ENCODE results near the gene ING5.
A peak's percentile ranks its signal among the peaks of the same experiment; 100 is the strongest.
"Not testable (repeated sequence)": the region's sequence is repeated elsewhere in the genome, so short reads cannot be mapped to it uniquely, and the experiment has no call there.

The ING5 gene

DNA sequence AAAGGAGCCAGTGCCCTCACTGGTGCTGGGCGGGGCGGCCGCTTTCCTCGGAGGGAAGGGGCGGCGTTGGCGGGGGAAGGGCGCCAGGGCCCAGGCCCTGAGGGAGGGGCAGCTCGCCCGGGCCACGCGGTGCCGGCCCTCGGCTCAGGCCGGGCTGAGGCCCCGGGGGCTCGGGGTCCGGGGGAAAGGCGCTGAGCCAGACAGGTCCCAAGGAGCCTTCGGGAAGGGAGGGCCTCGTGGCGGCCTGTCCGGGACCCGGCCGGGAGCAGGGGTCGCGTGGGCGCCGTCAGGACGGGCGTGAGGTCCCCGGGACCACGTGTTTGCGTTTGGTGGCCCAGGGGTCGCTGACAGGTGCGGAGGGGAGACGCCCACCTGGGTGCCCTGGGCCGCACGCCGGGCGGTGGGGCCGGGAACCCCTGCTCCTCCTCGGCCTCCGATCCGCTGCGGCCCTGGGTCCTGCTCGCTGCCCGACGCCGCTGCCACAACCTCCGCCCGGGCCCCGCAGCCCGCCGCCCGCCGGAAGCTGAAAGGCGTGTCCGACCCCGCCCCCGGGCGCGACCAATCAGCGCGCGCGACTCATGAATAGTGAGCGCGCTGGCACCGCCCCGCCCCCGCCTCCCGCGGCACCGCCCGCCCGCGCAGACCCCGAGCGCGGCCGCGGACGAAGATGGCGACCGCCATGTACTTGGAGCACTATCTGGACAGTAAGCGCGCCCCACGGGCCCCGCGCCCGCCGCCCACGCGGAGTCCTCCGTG is at the start of gene ING5:
ING5 (plus strand) TSS at position 641 of the 756 bp plus-strand sequence; CDS start at position 668, 27 bp downstream.
- peak; percentile 71 for DNase-seq

DNA sequence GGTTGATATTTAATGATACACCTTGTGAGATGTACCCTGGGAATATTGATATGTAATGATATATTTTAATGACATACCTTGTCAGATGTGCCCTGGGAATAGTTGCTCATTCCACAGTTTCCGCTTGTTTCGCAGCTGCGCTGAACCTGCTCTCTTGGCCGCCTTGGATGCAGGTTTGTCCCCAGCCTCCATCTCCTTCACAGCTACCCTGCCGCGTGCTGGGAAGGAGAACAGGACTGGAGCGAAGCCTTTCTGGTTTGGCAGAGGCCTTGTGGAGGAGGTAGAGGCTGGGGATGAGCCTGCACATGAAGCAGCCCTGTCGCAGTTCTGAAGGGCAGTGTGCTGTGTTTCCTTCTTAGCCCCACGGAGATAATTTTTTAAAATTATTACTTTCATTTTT is 49.7 kb upstream of the ING5 start:
- no peak for DNase-seq

DNA sequence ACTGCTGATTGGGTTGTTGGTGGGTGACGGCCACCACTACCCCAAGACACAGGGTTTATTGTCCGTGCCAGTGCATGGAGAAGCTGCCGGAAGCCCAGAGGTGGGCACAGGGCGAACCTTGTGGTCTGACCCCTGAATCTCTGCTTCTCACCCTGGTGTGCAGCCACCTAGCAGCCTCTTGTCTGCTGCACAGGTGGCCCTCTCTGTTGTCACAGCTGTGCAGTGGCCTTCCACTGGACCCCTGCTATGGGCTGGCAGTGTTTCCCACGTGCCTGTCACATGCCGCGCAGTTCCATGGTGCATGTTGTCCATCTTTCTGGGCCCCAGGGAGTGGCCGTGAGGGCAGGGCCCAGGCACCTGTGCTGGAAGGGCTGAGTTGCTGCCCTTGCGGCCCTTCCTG is 49.1 kb upstream of the ING5 start:
- no peak for DNase-seq

DNA sequence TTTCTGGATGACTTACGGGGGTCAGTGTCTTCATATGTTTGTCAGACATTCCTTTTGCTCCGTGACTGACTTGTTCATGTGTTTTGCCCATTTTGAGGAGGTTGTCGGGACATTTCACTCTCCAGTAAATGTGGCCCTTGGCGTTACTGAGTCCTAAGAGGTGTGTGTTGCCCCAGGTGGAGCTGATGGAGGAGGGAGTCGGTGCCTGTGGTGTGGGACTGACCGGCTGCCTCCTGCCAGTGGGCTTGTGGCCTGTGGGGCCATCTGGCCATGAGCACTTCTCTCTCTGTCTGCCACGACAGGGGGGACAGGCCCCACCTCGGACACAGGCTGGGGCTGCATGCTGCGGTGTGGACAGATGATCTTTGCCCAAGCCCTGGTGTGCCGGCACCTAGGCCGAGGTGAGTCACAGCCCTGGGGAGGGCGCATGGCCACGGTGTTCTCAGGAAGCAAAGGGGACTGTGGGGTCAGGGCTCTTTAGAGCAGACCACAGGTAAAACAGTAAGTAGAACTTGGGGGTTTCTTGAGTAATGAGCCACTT is 48.6 kb upstream of the ING5 start:
- DNase-seq = no peak

DNA sequence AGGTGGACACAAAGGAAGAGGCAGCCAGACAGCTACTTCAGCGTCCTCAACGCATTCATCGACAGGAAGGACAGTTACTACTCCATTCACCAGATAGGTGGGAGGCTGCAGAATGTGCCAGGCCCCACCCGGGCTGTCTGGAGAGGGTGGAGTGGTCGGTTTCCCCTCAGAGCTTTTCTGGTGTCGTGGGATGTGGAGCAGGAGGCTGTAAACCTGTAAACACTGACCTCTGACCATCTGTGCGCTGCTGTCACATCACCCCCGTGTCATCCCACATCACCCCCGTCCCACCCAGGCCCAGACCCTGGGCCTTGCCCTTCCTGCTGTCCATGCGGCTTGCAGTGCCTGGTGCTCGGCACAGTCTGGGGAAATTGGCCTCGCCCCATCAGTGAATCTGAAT is 47.3 kb upstream of the ING5 start:
- DNase-seq = no peak

DNA sequence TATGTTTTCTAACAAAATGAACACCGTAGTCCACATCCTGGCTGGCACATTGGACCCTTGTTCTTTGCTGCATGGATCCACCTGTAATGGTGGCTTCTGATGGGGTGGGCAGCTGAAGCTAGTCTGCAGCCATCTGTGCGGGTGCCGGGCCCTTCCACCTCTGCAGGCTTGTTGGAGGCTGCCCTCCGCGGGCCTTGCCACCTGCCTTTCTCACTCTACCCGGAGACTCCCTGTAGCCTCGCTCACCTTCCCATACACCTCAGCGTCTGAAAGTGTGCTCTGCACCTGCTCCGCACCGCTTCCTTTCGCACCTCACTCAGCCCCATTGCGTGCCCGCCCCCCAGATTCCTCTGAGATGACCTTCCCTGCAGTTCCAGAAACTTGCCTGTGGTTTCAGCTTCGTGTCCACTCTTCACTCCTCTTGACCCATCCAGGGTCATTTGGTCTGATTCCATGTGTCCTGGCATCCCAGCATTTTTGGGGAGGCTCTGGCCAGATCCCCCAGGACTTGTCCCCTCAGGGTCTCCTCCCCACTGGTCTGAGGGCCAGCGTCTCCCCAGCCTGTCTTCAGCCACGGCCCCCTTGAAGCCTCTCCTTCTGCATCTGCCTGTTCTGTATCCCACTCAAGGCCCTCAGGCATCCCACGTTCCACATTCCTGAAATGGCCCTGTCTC is 46.2 kb upstream of the ING5 start:
- no peak for DNase-seq

DNA sequence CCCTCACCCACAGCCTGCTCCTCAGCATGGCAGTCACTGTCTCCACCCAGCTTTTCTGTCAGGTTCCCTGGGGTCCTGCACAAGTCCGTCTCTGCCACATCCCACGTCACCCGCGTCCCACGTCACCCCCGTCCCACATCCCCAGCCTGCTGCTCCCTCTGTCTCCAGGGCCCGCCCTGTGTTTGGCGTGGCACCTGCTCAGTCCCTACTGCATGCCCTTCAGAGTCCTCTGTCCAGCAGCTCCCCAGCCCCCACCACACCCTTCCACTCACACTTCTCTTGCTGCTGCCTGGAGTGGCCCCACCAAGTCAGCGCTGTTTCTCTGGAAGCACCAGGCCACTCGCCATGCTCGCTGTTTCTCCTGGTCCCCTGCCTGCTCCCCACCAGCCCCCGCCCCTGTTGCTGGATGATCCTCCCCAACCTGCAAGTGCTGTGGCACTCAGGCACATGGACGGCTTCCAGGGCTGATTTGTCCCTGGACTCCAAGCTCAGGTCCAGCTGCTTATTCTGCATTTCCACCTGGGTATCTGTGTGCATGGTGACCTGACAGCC is 45.6 kb upstream of the ING5 start:
- no peak for DNase-seq

DNA sequence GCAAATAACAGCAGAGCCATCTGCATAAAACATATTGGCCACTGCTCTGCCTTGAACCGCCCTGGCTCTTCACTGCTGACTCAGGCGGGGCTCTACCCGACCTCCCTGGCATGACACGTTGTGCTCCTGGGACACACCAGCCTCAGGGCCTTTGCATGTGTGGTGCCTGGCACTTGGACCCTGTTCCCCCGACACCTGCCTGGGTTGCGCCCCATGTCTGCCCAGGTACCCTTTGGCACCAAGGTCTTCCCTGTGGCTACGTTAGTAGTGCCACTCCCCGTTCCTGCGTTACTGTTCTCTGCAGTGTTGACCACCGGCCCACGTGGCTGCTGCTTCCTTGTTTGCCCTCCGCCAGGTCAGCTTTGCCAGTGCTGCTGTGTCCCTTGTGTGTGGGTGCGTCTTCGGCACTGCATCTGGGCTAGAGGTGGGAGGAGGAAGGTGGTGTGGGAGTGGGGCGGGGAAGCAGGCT is 44.0 kb upstream of the ING5 start:
- no peak for DNase-seq

DNA sequence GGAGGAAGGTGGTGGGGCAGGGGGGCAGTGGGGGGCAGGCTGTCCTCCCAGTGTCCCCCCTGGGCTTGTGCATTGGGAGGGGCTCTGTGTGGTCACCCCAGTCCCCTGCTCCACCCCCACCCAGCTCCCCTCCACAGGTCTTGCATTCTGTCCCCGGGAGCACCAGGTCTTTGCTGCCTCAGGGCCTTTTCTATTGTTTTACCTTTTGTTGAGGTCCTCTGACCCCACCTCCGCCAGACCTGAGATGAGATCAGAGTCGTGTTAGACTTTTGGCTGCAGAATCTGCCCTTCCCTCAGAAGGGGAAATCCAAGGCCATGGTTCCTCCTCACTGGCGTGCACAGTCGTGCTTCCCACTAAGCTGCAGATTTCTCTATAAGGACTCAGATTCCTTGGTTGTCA is 43.5 kb upstream of the ING5 start:
- DNase-seq = no peak

DNA sequence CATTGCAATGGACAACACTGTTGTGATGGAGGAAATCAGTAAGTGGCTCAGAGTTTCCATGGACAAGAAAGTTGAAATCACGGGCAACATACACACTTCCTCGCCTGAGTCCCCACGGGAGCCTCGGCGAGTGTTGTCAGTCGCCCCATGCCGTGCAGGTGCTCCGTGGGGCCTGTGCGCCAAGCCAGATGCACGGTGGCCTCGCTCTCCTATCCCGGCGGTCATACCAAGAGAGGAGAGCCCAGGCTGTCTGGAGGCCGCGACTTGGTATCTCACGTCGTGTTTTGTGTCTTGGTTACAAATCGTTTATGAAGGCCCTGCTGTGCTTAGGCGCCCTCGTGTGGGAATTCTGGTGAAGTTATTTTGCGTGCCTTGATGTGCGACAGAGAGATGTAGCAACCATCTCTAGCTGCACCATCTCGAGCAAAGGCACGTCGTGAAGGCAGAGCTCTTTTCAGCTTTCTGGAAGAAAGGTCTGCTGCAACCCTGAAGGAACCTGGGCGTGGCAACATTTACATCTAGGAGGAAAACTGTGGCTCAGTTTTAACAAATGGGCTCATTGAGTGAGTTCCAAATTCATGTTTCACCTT is 42.6 kb upstream of the ING5 start:
- DNase-seq = no peak

DNA sequence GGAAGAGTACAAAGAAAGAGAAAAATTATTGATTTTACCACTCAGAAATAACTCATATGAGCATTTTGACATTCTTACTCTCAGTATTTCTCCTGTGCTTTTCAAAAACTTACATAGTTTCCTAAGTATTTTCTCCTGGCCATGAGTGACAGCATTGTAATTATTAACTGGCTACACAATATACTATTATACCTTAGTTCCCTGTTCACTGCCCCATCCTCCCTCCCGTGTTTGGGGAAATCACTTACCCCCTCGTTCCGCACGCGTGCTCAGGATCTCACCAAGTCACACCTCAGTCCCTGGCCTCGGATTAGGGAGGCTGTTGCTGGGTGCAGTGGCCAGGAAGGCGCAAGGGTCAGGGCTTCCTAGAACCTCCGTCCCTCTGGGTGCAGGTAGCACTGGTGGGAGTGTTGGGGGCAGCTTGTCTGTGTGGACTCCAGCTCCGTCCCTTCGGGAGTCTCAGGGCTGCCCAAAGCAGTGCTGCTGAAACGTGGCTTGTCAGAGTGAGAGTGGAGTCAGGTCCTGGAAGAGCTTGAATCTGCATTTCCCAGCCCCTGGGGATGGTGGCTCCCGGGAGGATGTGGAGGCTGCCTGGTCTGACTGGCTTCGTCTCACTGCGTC is 41.1 kb upstream of the ING5 start:
- no peak for DNase-seq

DNA sequence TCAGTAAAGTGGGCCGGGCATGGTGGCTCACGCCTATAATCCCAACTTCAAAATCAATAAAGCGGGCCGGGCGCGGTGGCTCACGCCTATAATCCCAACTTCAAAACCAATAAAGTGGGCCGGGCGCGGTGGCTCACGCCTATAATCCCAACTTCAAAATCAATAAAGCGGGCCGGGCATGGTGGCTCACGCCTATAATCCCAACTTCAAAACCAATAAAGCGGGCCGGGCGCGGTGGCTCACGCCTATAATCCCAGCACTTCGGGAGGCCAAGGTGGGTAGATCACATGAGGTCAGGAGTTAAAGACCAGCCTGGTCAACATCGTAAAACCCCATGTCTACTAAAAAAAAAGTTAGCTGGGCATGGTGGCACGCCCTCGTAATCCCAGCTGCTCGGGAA is 39.1 kb upstream of the ING5 start:
- not testable (repeated sequence) for DNase-seq

DNA sequence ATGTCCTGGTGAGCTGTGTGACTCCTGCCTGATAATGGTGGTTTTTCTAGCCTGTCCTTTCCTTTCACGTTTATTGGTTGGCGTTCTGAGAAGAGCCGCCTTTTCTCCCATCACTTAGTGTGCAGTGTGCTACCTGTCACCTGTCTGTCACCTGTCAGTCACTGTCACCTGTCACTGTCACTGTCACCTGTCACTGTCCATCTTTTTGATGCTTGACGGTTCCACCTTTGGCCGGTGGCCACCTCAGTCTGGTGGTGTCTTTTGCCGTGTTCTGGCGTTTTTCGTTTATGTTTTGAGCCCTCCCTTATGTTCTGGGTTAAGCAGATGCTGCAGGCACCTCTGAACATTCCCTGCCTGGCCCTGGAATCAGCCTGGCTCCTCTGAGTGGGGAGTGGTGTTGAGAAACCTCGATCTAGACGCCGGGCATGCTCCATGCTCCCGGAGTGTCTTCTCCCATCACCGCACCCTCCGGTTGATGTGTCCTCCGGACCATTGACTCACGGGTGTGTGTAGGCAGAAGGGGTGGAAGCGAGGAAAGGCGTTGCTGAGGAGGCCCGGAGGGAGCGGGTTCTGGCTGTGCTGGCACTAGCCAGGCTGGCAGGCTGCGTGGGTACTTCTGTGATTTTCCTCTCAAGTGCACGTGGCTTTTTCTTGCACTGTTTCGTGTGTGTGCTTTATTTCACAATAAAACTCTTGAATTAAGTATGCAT is 36.0 kb upstream of the ING5 start:
- DNase-seq = no peak

DNA sequence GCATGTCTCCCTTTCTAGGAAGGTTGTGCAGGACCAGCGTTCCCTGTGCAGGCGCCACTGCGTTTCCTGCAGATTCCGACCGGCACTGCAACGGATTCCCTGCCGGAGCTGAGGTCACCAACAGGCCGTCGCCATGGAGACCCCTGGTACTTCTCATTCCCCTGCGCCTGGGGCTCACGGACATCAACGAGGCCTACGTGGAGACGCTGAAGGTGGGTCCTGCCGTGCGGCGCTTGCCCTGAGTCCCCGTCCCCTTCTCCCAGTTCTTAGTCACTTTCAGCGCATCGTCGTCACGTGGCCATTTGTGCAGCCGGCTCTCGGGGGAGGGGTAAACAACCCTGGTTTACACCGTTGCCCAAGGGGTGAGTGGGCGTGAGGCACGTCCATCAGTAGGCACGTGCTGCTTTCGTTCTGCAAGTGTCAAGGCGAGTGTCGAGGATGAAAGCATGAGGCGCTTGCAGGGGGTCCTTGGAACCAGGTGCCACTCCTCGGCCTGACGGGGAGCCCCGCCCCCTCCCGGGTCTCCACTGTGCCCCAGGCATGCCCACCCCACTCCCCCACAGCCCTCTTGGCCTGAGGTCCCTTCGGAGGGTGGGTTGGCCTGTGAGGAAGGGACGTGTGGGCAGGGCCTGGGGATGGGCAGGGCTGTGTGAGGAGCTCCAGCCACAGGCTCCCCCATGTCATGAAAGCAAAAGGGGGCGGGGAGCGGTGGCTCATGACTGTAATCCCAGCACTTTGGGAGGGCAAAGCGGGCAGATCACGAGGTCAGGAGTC is 35.0 kb upstream of the ING5 start:
- no peak for DNase-seq

DNA sequence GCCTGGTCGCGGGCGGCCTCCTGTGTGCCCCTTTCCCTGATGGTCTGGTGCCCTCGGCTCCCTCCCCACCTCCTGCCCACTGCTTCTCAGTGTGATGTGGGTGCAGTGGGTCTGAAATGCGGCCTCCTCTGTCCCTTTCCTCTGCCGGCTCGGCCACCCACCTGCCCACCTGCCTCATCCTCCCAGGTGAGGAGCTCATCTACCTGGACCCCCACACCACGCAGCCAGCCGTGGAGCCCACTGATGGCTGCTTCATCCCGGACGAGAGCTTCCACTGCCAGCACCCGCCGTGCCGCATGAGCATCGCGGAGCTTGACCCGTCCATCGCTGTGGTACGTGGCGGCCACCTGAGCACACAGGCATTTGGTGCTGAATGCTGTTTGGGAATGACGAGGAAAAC is 33.5 kb upstream of the ING5 start:
- no peak for DNase-seq

DNA sequence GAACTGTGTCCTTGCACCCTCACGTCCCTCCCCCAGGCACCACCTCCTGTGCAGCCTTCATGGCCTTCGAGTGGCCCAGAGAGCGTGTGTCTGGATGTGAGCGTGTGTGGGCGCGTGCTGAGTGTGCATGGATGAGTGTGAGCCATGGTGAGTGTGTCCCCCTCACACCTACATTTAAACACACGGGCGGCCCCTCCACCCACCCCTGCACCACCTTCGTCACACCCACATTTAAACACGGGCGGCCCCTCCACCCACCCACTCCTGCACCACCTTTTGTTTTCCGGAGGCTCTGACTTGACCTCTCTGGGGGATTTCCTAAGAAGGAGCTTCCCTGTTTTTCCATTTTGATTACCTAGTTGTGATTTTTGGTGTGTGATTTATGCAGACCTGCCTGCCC is 33.0 kb upstream of the ING5 start:
- DNase-seq = no peak

DNA sequence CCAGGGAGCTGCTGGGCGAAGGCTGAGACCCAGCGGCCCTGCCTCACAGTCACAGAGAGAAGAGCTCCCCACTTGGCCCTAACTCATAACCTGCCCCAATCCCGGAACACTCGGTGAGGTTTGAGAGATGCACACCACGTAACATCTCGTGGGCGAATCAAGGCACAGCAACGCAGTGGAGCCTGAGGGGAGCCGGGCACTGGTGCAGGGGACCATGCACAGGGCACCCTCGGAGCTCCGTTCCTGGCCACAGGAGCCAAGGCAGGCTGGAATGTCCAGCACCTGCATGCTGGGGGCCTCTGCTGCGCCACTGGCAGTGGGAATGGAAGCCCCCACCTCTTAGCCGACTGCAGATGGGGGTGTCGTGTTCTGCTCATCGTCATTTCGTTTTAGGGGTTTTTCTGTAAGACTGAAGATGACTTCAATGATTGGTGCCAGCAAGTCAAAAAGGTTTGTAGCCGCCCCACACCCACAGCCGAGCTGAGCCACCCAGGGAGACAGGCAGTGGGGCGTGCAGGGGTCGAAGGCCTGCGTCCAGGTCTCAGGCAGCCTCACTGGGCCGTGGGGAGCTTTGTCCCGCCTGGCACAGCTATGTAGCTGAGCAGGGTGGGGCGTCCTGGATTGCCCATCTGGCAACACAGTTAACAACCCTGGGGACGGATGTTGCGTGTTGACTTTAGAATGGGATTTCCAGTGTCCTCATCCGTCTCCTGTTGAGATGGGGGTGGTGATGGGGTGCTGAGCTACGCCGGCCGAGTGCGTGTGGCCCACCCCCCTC is 31.3 kb upstream of the ING5 start:
- no peak for DNase-seq

DNA sequence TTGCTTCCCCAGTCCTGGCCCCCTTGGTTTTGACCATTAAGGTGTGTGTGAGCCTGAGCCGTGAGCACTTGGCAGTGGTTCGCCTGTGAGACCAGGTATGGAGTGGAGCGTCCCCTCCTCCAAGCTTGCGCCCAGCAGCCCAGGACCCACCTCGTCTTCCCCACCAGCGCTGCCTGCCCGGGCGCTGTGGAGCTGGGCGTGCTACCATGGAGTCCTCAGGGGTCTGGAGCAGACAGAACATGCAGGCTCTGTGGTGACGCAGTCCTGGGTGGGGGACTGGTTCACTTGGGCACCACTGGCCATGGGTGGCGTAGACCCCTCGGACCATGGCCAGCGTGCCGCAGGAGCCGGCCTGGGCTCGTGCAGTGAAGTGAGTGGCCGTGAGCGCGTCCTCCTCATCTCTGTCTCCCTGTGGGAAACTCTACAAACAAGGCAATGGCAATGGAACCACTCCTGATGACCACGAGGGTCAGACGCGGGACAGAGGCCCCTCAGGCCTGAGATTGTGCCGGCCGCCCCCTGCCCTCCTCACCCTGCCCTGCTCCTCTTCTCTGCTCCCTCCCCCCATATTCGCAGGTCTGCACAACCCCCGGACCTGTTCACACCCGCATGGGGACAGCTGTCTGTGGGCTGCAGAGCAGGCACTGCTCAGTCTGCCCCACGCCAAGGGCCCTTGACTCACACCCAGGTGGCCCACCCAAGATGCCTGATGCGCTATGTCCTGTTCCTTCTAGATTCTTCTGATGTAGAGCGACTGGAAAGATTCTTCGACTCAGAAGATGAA is 30.2 kb upstream of the ING5 start:
- DNase-seq = no peak

DNA sequence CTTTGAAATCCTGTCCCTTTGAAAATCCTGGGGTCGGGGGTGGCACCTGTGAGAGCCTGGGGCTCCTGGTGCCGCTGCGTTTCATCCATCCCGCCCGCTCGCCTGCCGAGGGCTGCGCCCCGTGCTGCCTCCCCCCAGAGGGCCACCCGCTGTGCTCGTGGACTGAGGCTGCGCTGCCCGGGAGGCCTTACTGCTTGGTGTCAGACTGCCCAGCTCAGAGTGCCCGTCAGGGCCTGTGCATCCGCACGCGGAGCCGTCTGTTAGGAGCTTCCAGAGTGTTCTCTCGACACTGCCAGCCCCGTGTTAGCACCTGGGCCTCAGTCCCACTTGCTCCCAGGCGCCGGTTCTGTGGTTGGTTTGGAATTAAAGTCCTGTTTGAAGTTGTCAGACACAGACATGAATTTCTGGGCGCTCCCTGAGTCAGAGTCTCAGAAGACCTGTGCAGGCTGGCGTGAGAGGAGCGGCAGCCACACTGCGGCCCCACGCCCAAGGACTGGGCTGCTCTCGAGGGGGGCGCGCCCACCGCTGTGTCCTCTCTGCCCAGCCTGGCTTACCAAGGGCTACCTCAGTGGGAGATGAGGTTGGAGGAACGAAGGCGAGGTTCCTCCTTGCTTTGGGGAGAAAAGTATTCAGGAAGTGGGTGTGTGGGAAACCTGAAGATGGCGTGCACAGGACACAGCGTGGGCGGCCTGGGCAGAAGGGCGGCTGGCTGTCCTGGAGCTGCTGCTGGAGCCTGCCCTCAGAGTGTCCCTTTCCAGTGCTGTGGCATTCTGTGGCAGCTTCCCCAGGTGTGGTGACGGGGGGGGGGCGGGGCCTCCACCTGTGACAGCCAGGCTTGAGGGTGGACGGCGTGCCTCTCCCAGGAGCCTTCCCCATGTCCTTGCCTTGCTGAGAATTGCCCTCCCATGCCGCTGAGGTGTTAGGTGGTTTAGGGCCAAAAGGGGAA is 29.3 kb upstream of the ING5 start:
- DNase-seq = no peak
